ENCODE data around the gene RAB22A. TPM values are rescaled to one million over a fixed set of nuclear protein-coding genes. Genes with fewer than 3 reads are reported as not detected.

The RAB22A gene
- total RNA-seq, 1 donor from 2014 or later, result 17.8 TPM

DNA sequence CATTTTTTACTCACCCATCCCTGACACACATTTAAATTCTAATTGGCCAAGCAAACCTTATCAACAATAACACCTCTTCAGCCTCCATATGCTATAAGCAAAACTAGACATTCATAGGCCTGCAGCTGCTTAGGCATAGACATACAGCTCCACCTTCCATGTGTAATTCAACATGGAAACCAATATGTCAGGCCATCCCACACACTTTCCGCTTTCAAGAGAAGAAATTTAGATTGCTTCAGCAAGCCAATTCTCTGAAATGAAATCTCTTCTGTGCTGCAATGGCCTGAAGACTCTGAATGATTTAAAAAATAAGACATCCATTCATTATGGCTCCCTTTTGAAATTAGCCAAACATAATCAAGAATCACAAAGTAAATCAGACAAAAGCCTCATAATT is 4.5 kb upstream of the RAB22A start:
- intact Hi-C loops (cut with DNase I), result loop anchor here (5.0 kb wide), 3 partner anchors 212 to 1637 kb away; partner anchors contain the start of genes APCDD1L, FAM217B, NPEPL1 and PPP1R3D
- no peak overlapping the region for H3K27ac ChIP-seq
- no peaks in the 10 kb centered on the region for H3K36me3 ChIP-seq
- no peaks in the 10 kb centered on the region for H3K9me3 ChIP-seq
- DNase-seq (ENCODE audit: low spot score in 2 of 2), result no peak
- TF ChIP-seq, protein P1, sequence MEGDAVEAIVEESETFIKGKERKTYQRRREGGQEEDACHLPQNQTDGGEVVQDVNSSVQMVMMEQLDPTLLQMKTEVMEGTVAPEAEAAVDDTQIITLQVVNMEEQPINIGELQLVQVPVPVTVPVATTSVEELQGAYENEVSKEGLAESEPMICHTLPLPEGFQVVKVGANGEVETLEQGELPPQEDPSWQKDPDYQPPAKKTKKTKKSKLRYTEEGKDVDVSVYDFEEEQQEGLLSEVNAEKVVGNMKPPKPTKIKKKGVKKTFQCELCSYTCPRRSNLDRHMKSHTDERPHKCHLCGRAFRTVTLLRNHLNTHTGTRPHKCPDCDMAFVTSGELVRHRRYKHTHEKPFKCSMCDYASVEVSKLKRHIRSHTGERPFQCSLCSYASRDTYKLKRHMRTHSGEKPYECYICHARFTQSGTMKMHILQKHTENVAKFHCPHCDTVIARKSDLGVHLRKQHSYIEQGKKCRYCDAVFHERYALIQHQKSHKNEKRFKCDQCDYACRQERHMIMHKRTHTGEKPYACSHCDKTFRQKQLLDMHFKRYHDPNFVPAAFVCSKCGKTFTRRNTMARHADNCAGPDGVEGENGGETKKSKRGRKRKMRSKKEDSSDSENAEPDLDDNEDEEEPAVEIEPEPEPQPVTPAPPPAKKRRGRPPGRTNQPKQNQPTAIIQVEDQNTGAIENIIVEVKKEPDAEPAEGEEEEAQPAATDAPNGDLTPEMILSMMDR (IDR thresholded peaks at IDR 0.05), result no peak
- H3K4me1 ChIP-seq, result no peaks in the 10 kb centered on the region
- no peak overlapping the region for H3K4me3 ChIP-seq
- no peaks in the 10 kb centered on the region for H3K27me3 ChIP-seq

DNA sequence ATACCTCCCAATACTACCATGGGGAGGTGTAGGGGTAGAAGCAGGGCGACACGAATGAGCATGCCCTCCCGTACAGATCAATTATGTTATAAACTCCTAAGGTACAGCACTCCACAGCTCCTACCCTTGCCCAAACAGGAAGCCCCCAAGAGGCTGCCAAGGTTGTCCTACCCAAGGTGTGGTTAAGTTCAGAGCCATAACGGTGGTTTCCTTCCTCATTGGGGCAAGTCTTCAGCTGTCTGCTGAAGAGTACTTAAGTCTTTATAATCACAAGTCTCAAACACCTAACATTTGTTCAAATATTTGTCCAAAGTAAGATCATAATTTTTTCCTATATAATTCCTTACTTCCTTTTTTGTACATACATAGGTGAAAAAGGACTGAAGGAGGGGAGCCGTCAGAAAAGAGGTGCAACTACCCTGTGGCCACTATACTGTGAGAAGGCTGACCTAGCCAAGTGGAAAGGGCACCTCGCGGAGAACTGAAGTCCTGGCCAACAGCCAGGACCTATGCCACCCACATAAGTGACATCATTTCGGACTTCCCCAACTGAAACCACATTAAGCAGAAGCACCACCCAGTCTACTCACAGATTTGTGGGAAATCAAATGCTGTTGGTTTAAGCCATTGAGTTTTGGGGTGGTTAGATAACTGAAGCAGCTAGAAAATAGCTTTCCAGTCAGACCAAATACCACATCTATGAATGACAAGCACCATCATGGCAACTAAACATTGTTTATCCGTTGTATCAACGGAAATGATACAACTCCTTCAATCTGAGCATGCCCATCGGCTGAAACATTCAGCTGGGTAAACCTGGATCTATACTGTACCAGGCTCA is 2.9 kb upstream of the RAB22A start:
- Histone ChIP-seq H3K9me3 (no peaks in the 10 kb centered on the region), H3K4me3 (no peak overlapping the region), H3K27me3 (no peaks in the 10 kb centered on the region), H3K27ac (no peak overlapping the region), H3K4me1 (peaks cover 0 to 6% of the 10 kb centered on the region in 2 donors), H3K36me3 (peaks cover 0 to 1% of the 10 kb centered on the region in 2 donors)
- TF ChIP-seq, protein P1 (IDR thresholded peaks at IDR 0.05), result no peak
- DNase-seq (ENCODE audit: low spot score in 2 of 2), result peak in 1 of 2 donors; percentile 69
- intact Hi-C loops (cut with DNase I), result loop anchor here (5.0 kb wide), 3 partner anchors 211 to 1636 kb away; partner anchors contain the start of genes APCDD1L, FAM217B, NPEPL1 and PPP1R3D

DNA sequence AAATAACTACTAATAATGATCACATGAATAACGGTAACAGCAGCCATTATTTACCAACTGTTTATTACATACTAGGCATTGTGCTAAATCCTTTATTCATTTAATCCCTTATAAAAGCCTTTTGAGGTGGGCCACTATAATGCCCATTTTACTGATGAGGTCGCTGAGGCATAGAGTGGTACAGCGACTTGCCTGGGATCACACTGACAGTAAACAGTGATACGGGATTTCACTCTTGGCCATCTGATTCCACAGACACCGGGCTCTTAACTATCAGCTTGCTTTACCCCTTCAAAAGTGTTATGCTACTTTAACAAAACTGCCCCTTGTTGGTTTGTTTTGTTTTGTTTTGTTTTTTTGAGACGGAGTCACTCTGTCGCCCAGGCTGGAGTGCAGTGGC is 2.2 kb upstream of the RAB22A start:
- Histone ChIP-seq H3K4me1 (peaks cover 0 to 6% of the 10 kb centered on the region in 2 donors), H3K9me3 (no peaks in the 10 kb centered on the region), H3K27ac (no peak overlapping the region), H3K36me3 (peaks cover 0 to 7% of the 10 kb centered on the region in 2 donors), H3K27me3 (no peaks in the 10 kb centered on the region), H3K4me3 (no peak overlapping the region)
- DNase-seq (ENCODE audit: low spot score in 2 of 2), result no peak
- intact Hi-C loops (cut with DNase I), result loop anchor here (5.0 kb wide), 3 partner anchors 210 to 1635 kb away; partner anchors contain the start of genes APCDD1L, FAM217B, NPEPL1 and PPP1R3D
- TF ChIP-seq, protein P1 (IDR thresholded peaks at IDR 0.05), result no peak

DNA sequence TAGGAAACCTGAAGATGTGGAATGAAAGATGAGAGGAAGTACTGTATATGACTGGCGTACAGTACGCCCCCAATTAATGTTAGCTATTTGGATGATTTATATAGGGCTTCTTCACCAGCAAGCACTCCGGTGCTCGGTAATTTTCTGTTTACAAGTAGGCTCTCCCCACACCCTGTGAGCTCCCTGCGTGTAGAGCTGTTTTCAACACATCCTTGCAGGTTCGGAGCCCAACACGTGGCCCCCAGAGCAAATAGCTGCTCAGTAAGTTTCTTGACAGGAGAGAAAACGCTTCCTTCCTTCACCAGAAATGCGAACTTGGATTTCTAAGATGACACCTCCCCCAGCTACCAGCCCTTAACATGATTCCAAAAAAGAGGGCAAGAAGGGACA is 1.2 kb upstream of the RAB22A start:
- H3K27me3 ChIP-seq, result no peaks in the 10 kb centered on the region
- H3K36me3 ChIP-seq, result peaks cover 4 to 10% of the 10 kb centered on the region in 2 donors
- H3K27ac ChIP-seq, result peak overlapping the region; percentile 65 to 80
- TF ChIP-seq, protein P1 (IDR thresholded peaks at IDR 0.05), result no peak
- no peak for DNase-seq (ENCODE audit: low spot score in 2 of 2)
- peaks cover 0 to 6% of the 10 kb centered on the region in 2 donors for H3K4me1 ChIP-seq
- H3K9me3 ChIP-seq, result no peaks in the 10 kb centered on the region
- intact Hi-C loops (cut with DNase I), result loop anchor here (2.0 to 5.0 kb wide), 4 partner anchors 209 to 1634 kb away; partner anchors contain the start of genes APCDD1L, FAM217B, NPEPL1 and PPP1R3D
- H3K4me3 ChIP-seq, result peak overlapping the region; percentile 80 to 90

DNA sequence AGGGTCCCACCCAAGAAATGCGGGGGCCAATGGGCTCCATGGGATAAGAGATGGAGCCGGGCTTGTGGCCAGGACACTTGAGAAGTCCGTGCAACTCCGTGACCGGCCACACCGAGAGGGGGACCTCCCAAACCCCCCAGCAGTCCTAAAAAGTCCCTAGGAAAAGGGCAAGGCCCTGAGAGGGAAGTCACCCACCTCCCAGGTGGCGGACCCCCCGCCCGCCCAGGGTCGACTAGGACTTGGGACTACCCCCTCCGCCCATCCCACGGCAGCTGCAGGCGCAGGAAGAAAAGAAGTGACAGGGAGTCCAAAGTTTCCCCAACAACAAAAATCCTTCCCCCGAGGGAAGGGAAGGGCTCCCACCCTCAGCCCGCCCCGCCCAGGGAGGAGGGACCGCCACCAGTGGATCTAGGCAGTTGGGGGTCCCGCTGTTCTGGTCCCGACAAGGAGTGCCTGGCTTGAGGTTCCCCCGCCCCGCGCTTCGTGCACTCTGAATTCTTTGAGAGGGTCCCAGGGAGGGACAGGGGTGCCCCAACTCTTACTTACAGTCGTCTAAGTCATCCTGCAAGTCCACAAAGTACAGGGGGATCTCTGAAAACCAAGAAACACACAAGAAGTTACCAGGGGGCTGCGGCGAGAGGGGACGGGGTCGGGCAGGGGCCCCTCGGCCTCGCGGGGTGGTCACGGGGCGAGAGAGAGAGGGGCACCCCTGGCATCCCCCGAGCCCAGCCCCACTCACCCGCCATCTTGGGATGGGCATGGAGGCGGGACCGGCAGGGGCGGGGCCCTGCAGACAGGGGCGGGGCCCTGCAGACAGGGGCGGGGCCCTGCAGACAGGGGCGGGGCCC is 611 bp upstream of the RAB22A start:
- H3K27me3 ChIP-seq, result no peaks in the 10 kb centered on the region
- peak overlapping the region; percentile 80 to 90 for H3K4me3 ChIP-seq
- peaks cover 9 to 10% of the 10 kb centered on the region in 2 donors for H3K36me3 ChIP-seq
- peaks cover 0 to 6% of the 10 kb centered on the region in 2 donors for H3K4me1 ChIP-seq
- intact Hi-C loops (cut with DNase I), result loop anchor here (1.0 to 5.0 kb wide), 5 partner anchors 80 to 1633 kb away; partner anchors contain the start of genes APCDD1L, FAM217B, NPEPL1 and PPP1R3D
- TF ChIP-seq, protein P1 (IDR thresholded peaks at IDR 0.05), result no peak
- peak in 1 of 2 donors; percentile 82 for DNase-seq (ENCODE audit: low spot score in 2 of 2)
- H3K9me3 ChIP-seq, result no peaks in the 10 kb centered on the region
- peak overlapping the region; percentile 65 to 80 for H3K27ac ChIP-seq

Measured in ascending aorta (tissue), 2 donors.